ENCODE data around the gene IL10RA. TPM values are rescaled to one million over a fixed set of nuclear protein-coding genes. Genes with fewer than 3 reads are reported as not detected.
A peak's percentile ranks its signal among the peaks of the same experiment; 100 is the strongest.

Gene IL10RA
- total RNA-seq, 2 experiments from 2014 or later, result 15.7 to 25.2 TPM

- Histone ChIP-seq H3K9me3 (ENCODE audit: low read length) (no peaks in the 10 kb centered on the region), H3K79me2 (ENCODE audit: insufficient read depth, low read depth, low read length) (no peaks in the 10 kb centered on the region), H3K4me2 (ENCODE audit: low read length) (no peak overlapping the region), H4K20me1 (ENCODE audit: insufficient read depth, low read length) (no peaks in the 10 kb centered on the region), H3K4me3 (ENCODE audit: low read depth, low read length, poor library complexity, severe bottlenecking) (no peak overlapping the region), H2AFZ (ENCODE audit: low read length) (peak overlapping the region; percentile 11; the same call in 1 of the 2 replicates), H3K9me2 (ENCODE audit: insufficient read depth, low read length) (no peaks in the 10 kb centered on the region), H3K36me3 (ENCODE audit: insufficient read depth, low read length) (peaks cover 3% of the 10 kb centered on the region; the same call in 1 of the 2 replicates), H3K4me1 (ENCODE audit: insufficient read depth, low read length, poor library complexity, severe bottlenecking) (peaks cover 14% of the 10 kb centered on the region), H3K27ac (ENCODE audit: low read depth, low read length, poor library complexity, severe bottlenecking) (no peak overlapping the region)
- intact Hi-C loops (cut with micrococcal nuclease; ENCODE audit: unreplicated experiment), result no loop called here
- ChIA-PET POLR2A (interaction anchor here (0.5 to 1.3 kb wide), 3 partner anchors 27 to 430 kb away, joined by 3 to 6 read pairs (median 5); no protein-coding TSS in a partner anchor), CTCF (ENCODE audit: unreplicated experiment) (interaction anchor here (0.6 kb wide), 1 partner anchor 343 kb away, joined by 3 read pairs; no protein-coding TSS in a partner anchor)
- DNase-seq (ENCODE audit: low spot score), result no peak
- BruUV-seq (replicated peaks), result no TSS peak
- TF ChIP-seq, protein P1, sequence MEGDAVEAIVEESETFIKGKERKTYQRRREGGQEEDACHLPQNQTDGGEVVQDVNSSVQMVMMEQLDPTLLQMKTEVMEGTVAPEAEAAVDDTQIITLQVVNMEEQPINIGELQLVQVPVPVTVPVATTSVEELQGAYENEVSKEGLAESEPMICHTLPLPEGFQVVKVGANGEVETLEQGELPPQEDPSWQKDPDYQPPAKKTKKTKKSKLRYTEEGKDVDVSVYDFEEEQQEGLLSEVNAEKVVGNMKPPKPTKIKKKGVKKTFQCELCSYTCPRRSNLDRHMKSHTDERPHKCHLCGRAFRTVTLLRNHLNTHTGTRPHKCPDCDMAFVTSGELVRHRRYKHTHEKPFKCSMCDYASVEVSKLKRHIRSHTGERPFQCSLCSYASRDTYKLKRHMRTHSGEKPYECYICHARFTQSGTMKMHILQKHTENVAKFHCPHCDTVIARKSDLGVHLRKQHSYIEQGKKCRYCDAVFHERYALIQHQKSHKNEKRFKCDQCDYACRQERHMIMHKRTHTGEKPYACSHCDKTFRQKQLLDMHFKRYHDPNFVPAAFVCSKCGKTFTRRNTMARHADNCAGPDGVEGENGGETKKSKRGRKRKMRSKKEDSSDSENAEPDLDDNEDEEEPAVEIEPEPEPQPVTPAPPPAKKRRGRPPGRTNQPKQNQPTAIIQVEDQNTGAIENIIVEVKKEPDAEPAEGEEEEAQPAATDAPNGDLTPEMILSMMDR (conservative IDR thresholded peaks at IDR 0.05; ENCODE audit: low read length), result no peak
- TF ChIP-seq EZH2phosphoT487 (IDR thresholded peaks at IDR 0.05; ENCODE audit: borderline replicate concordance, low read depth, low read length), result no peak
Measured at GRCh38 chr11:117980280-117980679, 5.9 kb upstream of the IL10RA start.

DNA sequence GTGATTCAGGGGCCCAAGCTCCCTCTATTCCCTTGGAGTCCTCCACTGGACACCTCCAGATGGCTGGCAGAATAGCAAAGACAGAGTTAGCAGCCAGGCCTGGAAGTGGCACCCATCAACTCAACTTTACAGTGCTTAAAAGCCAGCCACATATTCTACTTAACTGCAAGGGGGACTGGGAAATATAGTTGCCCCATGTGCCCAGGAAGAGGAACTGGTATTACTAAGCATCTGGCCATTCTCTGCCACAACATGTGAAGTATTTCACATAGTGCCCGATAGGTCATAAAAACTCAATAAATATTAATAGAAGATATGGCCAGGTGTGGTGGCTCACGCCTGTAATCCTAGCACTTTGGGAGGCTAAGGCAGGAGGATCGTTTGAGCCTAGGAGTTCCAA lies 5.5 kb upstream of the IL10RA start:
- CTCF ChIA-PET (ENCODE audit: unreplicated experiment), result interaction anchor here (0.6 kb wide), 1 partner anchor 343 kb away, joined by 3 read pairs; no protein-coding TSS in a partner anchor
- no peak overlapping the region for H2AFZ ChIP-seq (ENCODE audit: low read length)
- no peaks in the 10 kb centered on the region for H3K9me3 ChIP-seq (ENCODE audit: low read length)
- H3K4me2 ChIP-seq (ENCODE audit: low read length), result no peak overlapping the region
- no peak for DNase-seq (ENCODE audit: low spot score)
- H3K9me2 ChIP-seq (ENCODE audit: insufficient read depth, low read length), result no peaks in the 10 kb centered on the region
- no TSS peak for BruUV-seq (replicated peaks)
- peaks cover 18% of the 10 kb centered on the region for H3K4me1 ChIP-seq (ENCODE audit: insufficient read depth, low read length, poor library complexity, severe bottlenecking)
- peaks cover 3% of the 10 kb centered on the region; the same call in 1 of the 2 replicates for H3K36me3 ChIP-seq (ENCODE audit: insufficient read depth, low read length)
- H3K4me3 ChIP-seq (ENCODE audit: low read depth, low read length, poor library complexity, severe bottlenecking), result no peak overlapping the region
- intact Hi-C loops (cut with micrococcal nuclease; ENCODE audit: unreplicated experiment), result no loop called here
- TF ChIP-seq, protein P1 (conservative IDR thresholded peaks at IDR 0.05; ENCODE audit: low read length), result no peak
- TF ChIP-seq EZH2phosphoT487 (IDR thresholded peaks at IDR 0.05; ENCODE audit: borderline replicate concordance, low read depth, low read length), result no peak
- H3K79me2 ChIP-seq (ENCODE audit: insufficient read depth, low read depth, low read length), result no peaks in the 10 kb centered on the region
- no peaks in the 10 kb centered on the region for H4K20me1 ChIP-seq (ENCODE audit: insufficient read depth, low read length)
- POLR2A ChIA-PET, result interaction anchor here (0.5 to 1.3 kb wide), 2 partner anchors 26 to 309 kb away, joined by 3 to 5 read pairs; no protein-coding TSS in a partner anchor
- no peak overlapping the region for H3K27ac ChIP-seq (ENCODE audit: low read depth, low read length, poor library complexity, severe bottlenecking)

DNA sequence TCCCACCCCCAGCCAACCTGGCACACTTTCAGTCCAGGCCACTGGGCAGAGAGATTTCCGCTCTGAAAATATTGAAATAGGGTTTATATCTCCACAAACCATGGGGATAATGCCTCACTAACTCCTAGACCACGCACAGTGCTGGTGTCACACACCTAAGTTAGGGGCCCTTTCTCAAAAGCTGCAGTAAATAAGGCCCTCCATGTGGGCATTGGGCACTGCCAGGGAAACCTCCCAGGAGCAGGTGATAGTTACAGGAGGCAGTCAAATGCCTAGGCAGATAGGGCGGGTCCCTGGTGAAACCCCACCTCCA lies 3.1 kb upstream of the IL10RA start:
- Histone ChIP-seq H3K4me3 (ENCODE audit: low read depth, low read length, poor library complexity, severe bottlenecking) (no peak overlapping the region), H2AFZ (ENCODE audit: low read length) (no peak overlapping the region), H3K4me1 (ENCODE audit: insufficient read depth, low read length, poor library complexity, severe bottlenecking) (peaks cover 34% of the 10 kb centered on the region), H3K79me2 (ENCODE audit: insufficient read depth, low read depth, low read length) (peaks cover 6% of the 10 kb centered on the region; the same call in 1 of the 2 replicates), H4K20me1 (ENCODE audit: insufficient read depth, low read length) (no peaks in the 10 kb centered on the region), H3K9me2 (ENCODE audit: insufficient read depth, low read length) (no peaks in the 10 kb centered on the region), H3K27ac (ENCODE audit: low read depth, low read length, poor library complexity, severe bottlenecking) (no peak overlapping the region), H3K4me2 (ENCODE audit: low read length) (no peak overlapping the region), H3K36me3 (ENCODE audit: insufficient read depth, low read length) (peaks cover 3% of the 10 kb centered on the region; the same call in 1 of the 2 replicates), H3K9me3 (ENCODE audit: low read length) (no peaks in the 10 kb centered on the region)
- no TSS peak for BruUV-seq (replicated peaks)
- no peak for TF ChIP-seq EZH2phosphoT487 (IDR thresholded peaks at IDR 0.05; ENCODE audit: borderline replicate concordance, low read depth, low read length)
- TF ChIP-seq, protein P1 (conservative IDR thresholded peaks at IDR 0.05; ENCODE audit: low read length), result no peak
- CTCF ChIA-PET (ENCODE audit: unreplicated experiment), result no interaction called here
- no peak for DNase-seq (ENCODE audit: low spot score)
- intact Hi-C loops (cut with micrococcal nuclease; ENCODE audit: unreplicated experiment), result no loop called here
- POLR2A ChIA-PET, result interaction anchor here (0.7 to 1.1 kb wide), 3 partner anchors 18 to 277 kb away, joined by 3 read pairs; no protein-coding TSS in a partner anchor

Measured in OCI-LY7 (cell line).